ENCODE data around the gene IL17C.

DNA sequence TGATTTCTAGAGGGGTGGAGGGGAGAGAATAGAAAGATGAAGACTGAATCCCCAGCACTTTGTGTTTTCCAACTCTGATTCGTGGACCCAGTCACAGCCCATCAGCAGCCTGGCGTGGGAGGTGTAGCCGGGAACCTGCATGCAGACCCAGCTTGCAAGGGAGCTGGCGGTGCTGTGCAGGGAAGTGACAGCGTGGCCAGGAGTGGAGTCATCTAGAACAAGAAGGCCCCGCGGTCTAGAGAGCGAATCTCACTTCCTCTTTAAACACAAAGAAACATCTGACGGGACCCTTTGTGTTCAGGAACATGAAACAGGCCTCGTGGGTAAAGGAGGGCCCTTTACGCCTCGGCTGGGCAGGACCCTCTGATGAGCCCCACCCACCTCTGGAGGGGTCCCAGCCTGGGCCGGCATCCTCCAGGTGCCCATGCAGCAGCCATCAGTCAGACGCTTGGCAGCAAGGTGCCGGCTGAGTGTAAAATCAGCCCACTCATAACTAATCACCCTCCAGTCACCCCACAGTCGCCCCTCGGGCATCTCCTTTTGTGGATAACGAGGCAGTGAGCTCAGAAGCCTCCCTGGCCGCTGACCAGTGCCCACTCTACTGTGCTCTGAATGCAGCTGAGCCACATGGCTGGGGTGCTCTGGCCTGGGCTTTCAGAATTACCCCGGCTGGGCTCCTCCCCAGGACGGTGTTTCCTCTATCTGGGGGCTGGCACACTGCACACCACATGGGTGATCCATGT lies 43.5 kb downstream of the IL17C start:
- TF ChIP-seq, protein P1, sequence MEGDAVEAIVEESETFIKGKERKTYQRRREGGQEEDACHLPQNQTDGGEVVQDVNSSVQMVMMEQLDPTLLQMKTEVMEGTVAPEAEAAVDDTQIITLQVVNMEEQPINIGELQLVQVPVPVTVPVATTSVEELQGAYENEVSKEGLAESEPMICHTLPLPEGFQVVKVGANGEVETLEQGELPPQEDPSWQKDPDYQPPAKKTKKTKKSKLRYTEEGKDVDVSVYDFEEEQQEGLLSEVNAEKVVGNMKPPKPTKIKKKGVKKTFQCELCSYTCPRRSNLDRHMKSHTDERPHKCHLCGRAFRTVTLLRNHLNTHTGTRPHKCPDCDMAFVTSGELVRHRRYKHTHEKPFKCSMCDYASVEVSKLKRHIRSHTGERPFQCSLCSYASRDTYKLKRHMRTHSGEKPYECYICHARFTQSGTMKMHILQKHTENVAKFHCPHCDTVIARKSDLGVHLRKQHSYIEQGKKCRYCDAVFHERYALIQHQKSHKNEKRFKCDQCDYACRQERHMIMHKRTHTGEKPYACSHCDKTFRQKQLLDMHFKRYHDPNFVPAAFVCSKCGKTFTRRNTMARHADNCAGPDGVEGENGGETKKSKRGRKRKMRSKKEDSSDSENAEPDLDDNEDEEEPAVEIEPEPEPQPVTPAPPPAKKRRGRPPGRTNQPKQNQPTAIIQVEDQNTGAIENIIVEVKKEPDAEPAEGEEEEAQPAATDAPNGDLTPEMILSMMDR (IDR thresholded peaks at IDR 0.05; ENCODE audit: poor library complexity) = no peak
- TF ChIP-seq EZH2 (IDR thresholded peaks at IDR 0.05; ENCODE audit: borderline replicate concordance) = no peak
